Prostate gland (tissue), 2 donors: ENCODE results near the gene CBLN4. TPM values are rescaled to one million over a fixed set of nuclear protein-coding genes. Genes with fewer than 3 reads are reported as not detected.

Experiments
- DNase-seq: peaks from one replicate; pipeline ENCODE4 v3.0.0-alpha.2; 2019; ENCODE audit warnings: low spot score
- H3K27ac ChIP-seq, 2 donors: fragments of 200-600 bp; sonication (generic); 2 replicates each; pipeline ENCODE4 v1.5.1; 2017 to 2019
- H3K27me3 ChIP-seq: fragments of 200-600 bp; sonication (generic); replicated peaks from 2 replicates; pipeline ENCODE4 v1.5.1; 2019; ENCODE audit not compliant: insufficient read depth
- H3K36me3 ChIP-seq, 2 donors: fragments of 200-600 bp; sonication (generic); 1 replicate in 1 of 2; 2 replicates in 1 of 2; pipeline versions ENCODE4 v1.5.1 to v1.8.1; 2017 to 2019
- H3K4me1 ChIP-seq: fragments of 200-600 bp; sonication (generic); replicated peaks from 2 replicates; pipeline ENCODE4 v1.5.1; 2019
- H3K4me3 ChIP-seq, 2 donors: fragments of 200-600 bp; sonication (generic); 2 replicates each; pipeline ENCODE4 v1.5.1; 2017 to 2019
- H3K9me3 ChIP-seq: fragments of 200-600 bp; sonication (generic); 2 replicates; pipeline ENCODE4 v1.5.1; 2017
- CTCF ChIP-seq, 4 experiments: fragments of 200-600 bp in 2 of 4; fragments of 450-650 bp in 2 of 4; sonication (generic) in 2 of 4; IDR thresholded peaks; 1 replicate in 3 of 4; 2 replicates in 1 of 4; pipeline ENCODE4 v1.5.1; 2016 to 2019; ENCODE audit warnings: antibody characterized with exemption in 4 of 4, mild to moderate bottlenecking in 2 of 4, moderate library complexity in 2 of 4
- POLR2A ChIP-seq: fragments of 450-650 bp; IDR thresholded peaks from one replicate; pipeline ENCODE4 v1.6.1; 2016; ENCODE audit warnings: antibody characterized with exemption, mild to moderate bottlenecking
- POLR2AphosphoS5 ChIP-seq: sonication (generic); formaldehyde crosslinking; IDR thresholded peaks from one replicate; pipeline ENCODE4 v1.6.1; 2017; ENCODE audit warnings: antibody characterized with exemption
- WGBS: methylation state at CpG from one replicate; pipeline ENCODE4 v1.1.5; 2018; 5-methylcytosine and 5-hydroxymethylcytosine counted together
- intact Hi-C: fragments of 100-400 bp; cut with DNase I; formaldehyde crosslinking; loops from one replicate; pipeline ENCODE4 v1.14.2; 2022
- total RNA-seq, 2 donors: library from RNA; depleted of rRNA; stranded (reverse); fragments of >200 nt; gene quantifications; one replicate each; pipeline ENCODE4 v1.1.0, GENCODE V29; 2016

Gene CBLN4
- total RNA-seq, 2 donors from 2014 or later, result 0.18 to 5.8 TPM

- no peak for TF ChIP-seq POLR2A
- WGBS, result 14% methylated on average over 6 of the region's 6 CpGs
- no peaks in the 10 kb centered on the region for H3K36me3 ChIP-seq
- DNase-seq, result no peak
- no peak overlapping the region for H3K4me3 ChIP-seq
- no peaks in the 10 kb centered on the region for H3K4me1 ChIP-seq
- no peaks in the 10 kb centered on the region for H3K27me3 ChIP-seq
- intact Hi-C loops, result loop anchor here (10.0 kb wide), 1 partner anchor 993 kb away; no protein-coding TSS in a partner anchor
- H3K9me3 ChIP-seq, result no peaks in the 10 kb centered on the region
- no peak overlapping the region for H3K27ac ChIP-seq
Observed at GRCh38 chr20:55977690-55978459, 27.4 kb downstream of the CBLN4 start.

GRCh38 chr20:55974491-55975202, 30.7 kb downstream of the CBLN4 start:
- Histone ChIP-seq H3K36me3 (no peaks in the 10 kb centered on the region), H3K4me3 (no peak overlapping the region), H3K4me1 (no peaks in the 10 kb centered on the region), H3K27ac (no peak overlapping the region), H3K9me3 (no peaks in the 10 kb centered on the region), H3K27me3 (no peaks in the 10 kb centered on the region)
- no peak for DNase-seq
- intact Hi-C loops, result loop anchor here (10.0 kb wide), 1 partner anchor 990 kb away; no protein-coding TSS in a partner anchor
- 77% methylated on average over 2 of the region's 2 CpGs for whole genome bisulfite sequencing
- no peak for TF ChIP-seq CTCF (IDR thresholded peaks at IDR 0.05)
- TF ChIP-seq POLR2AphosphoS5, result no peak
- no peak for TF ChIP-seq POLR2A

- no peaks in the 10 kb centered on the region for H3K36me3 ChIP-seq
- H3K27me3 ChIP-seq, result no peaks in the 10 kb centered on the region
- no peaks in the 10 kb centered on the region for H3K4me1 ChIP-seq
- TF ChIP-seq POLR2AphosphoS5 (no peak), POLR2A (no peak), CTCF (IDR thresholded peaks at IDR 0.05) (no peak)
- intact Hi-C loops, result no loop called here
- H3K27ac ChIP-seq, result no peak overlapping the region
- H3K4me3 ChIP-seq, result no peak overlapping the region
- 67% methylated on average over 1 of the region's 1 CpG for WGBS
- no peak for DNase-seq
- no peaks in the 10 kb centered on the region for H3K9me3 ChIP-seq
Observed at GRCh38 chr20:55964790-55965189, 40.5 kb downstream of the CBLN4 start.

GRCh38 chr20:55961376-55962330, 43.7 kb downstream of the CBLN4 start:
- WGBS, result 60% methylated on average over 5 of the region's 5 CpGs
- H3K4me1 ChIP-seq, result no peaks in the 10 kb centered on the region
- DNase-seq, result peak; percentile 15
- no peaks in the 10 kb centered on the region for H3K9me3 ChIP-seq
- no peaks in the 10 kb centered on the region for H3K36me3 ChIP-seq
- no peaks in the 10 kb centered on the region for H3K27me3 ChIP-seq
- no peak overlapping the region for H3K27ac ChIP-seq
- H3K4me3 ChIP-seq, result no peak overlapping the region
- TF ChIP-seq POLR2AphosphoS5 (peak; percentile 80), CTCF (IDR thresholded peaks at IDR 0.05) (no peak), POLR2A (no peak)
- intact Hi-C loops, result no loop called here

GRCh38 chr20:55953201-55953600, 52.1 kb downstream of the CBLN4 start:
- no peaks in the 10 kb centered on the region for H3K4me1 ChIP-seq
- H3K9me3 ChIP-seq, result no peaks in the 10 kb centered on the region
- no peaks in the 10 kb centered on the region for H3K27me3 ChIP-seq
- peak; percentile 74 for TF ChIP-seq POLR2AphosphoS5
- no peak for TF ChIP-seq CTCF (IDR thresholded peaks at IDR 0.05)
- no peak overlapping the region for H3K27ac ChIP-seq
- no peaks in the 10 kb centered on the region for H3K36me3 ChIP-seq
- no peak for DNase-seq
- intact Hi-C loops, result no loop called here
- WGBS, result 46% methylated on average over 2 of the region's 2 CpGs
- no peak overlapping the region for H3K4me3 ChIP-seq
